GM19328 (cell line): ENCODE results near the gene SLC16A5.
"Not testable (repeated sequence)": the region's sequence is repeated elsewhere in the genome, so short reads cannot be mapped to it uniquely, and the experiment has no call there.

Source experiments
- ATAC-seq: cut with Tn5 transposase; IDR thresholded peaks from one replicate; pipeline ENCODE4 v1.9.1; 2021; ENCODE audit warnings: mild to moderate bottlenecking, moderate library complexity; ENCODE audit not compliant: unreplicated experiment

The SLC16A5 gene

DNA sequence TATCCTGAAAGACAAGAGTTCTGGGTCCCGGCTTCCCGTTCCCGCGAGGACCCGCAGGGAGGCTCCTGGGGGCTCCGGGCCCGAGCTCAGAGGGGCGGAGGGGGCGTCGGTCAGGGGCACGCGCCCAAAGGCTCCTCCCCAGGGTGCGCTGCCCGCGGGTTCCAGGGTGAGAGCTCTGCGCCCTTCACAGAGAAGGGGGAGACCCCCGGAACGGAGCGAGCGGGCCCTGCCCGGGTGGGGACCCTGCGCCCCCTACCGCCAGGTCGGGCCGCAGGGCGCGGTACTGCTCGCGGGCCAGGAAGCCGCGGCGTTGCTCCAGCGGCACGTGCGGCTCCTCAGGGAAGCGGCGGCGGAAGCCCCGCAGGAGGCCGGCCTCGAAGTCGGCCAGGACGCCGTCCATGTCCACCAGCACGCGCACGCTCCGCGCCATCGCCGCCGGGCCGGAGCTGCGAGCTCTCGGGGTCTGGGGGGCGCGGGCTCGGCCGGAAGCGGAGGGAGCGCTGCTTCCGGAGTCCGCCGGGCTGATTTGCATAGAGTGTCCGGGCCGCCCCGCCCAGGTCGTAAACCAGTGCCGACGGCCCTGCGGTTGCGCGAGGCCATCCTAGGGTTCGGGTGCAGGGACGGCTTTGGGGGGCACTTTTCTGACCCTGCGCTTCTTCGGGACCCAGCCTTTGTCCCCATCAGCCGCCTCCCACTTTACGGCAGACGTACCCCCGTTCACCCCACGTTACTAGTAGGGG is 43.7 kb downstream of the SLC16A5 start, which contains the start of gene NT5C:
NT5C (minus strand) TSS at position 465 of the 740 bp plus-strand sequence; CDS start at position 430, 35 bp downstream.
- ATAC-seq, result peak; percentile 80

DNA sequence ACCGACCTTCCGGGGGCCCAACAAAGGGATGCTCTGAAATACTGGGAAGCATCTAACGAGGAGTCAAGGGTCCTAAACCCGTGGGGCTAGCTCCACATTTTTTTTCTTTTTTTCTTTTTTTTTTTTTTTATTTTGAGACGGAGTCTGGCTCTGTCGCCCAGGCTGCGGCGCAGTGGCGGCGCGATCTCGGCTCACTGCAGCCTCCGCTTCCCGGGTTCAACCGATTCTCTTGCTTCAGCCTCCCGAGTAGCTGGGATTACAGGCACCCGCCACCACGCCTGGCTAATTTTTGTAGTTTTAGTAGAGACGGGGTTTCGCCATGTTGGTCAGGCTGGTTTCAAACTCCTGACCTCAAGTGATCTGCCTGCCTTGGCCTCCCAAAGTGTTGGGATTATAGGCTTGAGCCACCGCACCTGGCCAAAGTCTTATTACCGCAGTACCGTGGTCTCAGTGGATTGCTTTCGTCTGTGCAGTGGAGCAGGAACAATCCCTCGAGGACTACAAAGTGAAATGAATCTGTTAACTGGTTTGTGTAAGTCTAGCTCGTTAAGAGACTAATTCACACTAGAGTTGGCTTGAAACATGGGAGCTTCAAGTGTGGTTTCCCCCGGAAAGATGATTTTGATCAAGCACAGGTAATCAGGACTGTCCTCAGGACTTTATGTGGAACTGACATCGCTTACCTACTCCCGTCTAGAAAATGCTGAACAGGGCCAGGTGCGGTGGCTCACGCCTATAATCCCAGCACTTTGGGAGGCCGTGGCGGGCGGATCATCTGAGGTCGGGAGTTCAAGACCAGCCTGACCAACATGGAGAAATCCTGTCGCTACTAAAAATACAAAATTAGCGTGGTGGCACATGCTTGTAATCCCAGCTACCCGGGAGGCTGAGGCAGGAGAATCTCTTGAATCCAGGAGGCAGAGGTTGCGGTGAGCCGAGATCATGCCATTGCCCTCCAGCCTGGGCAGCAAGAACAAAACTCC is 44.6 kb downstream of the SLC16A5 start:
- not testable (repeated sequence) for ATAC-seq

DNA sequence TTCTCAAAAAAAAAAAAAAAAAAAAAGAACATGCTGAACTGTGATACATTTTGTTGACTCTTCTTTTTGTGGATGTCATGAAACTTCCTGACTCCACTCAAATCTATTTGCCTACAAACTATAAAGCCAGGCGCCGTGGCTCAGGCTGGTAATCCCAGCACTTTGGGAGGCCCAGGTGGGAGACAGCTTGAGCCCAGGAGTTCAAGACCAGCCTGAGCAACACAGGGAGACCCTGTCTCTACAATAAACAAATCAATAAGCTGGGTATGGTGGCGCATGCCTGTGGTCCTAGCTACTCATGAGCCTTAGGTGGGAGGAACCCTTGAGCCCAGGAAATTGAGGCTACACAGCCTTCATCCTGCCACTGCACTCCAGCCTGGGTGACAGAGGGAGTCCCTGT is 45.2 kb downstream of the SLC16A5 start:
- no peak for ATAC-seq

DNA sequence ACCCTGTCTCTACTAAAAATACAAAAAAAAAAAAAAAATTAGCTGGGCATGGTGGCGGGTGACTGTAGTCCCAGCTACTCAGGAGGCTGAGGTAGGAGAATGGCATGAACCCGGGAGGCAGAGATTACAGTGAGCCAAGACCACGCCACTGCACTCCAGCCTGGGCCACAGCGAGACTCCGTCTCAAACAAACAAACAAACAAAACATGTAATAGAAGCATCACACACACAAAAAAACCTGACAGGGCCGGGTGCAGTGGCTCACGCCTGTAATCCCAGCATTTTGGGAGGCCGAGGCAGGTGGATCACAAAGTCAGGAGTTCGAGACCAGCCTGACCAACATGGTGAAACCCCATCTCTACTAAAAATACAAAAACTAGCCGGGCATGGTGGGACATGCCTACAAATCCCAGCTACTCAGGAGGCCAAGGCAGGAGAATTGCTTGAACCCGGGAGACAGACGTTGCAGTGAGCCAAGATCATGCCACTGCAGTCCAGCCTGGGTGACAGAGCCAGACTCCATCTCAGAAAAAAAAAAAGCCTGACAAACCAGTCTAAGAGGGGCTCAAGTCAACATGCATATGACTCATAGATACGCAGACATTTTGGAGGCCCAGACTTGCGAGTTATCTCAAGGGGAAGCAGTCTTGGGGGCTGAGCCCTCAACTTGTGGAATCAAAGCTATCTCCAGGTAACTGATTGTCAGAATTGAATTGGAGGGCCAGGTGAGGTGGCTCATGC is 46.0 kb downstream of the SLC16A5 start:
- not testable (repeated sequence) for ATAC-seq

DNA sequence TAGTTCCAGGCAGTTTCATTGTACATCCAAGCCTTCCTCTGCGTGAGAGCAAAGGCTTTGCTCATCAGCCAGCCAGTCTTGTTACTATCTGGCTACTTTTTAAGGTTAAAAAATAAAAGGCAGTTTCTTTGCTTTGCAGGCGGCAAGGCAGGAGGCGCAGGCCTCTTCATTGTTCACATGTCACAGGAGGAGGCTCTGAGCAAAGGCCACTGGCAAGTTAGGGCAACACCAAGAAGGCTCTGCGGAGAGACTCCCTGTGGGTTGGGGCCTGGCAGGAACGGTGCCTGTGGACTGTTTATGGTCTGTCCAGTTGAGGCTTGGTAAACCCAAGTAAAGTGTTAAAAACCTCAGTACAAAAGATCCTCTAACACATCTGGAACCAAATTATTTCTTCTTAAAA is 47.7 kb downstream of the SLC16A5 start:
- no peak for ATAC-seq

DNA sequence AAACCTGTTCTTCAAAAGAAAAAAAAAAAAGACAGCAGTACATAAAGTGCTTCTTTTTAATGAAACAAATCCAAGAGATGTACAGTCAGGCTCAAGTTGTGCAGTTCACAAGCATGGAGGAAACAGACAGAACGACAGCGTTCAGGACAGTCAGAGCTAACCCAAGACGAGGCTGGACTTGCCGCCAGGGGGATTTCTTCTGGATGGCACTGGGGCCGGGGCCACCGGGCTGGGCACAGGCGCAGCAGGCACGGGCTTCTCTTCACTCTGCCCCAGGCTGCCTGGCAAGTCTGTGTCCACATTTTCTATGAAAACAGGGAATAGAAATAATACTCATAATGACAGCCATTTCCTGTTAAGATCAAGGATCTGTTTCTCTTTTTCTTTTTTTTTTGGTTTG is 48.2 kb downstream of the SLC16A5 start:
- ATAC-seq, result no peak

DNA sequence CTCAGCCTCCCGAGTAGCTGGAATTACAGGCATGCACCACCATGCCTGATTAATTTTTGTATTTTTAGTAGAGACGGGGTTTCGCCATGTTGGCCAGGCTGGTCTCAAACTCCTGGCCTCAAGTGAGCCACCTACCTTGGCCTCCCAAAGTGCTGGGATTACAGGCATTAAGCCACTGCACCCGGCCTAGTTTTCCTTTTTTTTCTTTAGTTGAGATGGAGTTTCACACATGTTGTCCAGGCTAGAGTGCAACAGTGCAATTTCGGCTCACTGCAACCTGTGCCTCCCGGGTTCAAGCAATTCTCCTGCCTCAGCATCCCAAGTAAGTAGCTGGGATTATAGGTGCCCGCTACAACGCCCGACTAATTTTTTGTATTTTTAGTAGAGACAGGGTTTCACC is 50.0 kb downstream of the SLC16A5 start:
- not testable (repeated sequence) for ATAC-seq

DNA sequence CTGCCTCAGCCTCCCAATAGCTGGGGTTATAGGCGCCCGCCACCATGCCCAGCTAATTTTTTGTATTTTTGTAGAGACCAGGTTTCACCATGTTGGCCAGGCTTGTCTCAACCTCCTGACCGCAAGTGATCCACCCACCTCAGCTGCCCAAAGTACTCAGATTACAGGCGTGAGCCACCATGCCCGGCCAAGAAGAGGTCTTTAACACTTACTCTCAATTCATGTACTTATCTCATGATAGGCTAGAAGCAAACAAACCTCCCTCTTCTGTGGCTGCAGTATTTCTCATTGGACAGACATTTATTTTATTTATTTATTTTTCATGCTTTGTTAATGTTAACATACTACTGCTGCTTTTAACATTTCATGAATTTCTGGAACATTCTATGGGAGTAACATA is 50.8 kb downstream of the SLC16A5 start:
- no peak for ATAC-seq

DNA sequence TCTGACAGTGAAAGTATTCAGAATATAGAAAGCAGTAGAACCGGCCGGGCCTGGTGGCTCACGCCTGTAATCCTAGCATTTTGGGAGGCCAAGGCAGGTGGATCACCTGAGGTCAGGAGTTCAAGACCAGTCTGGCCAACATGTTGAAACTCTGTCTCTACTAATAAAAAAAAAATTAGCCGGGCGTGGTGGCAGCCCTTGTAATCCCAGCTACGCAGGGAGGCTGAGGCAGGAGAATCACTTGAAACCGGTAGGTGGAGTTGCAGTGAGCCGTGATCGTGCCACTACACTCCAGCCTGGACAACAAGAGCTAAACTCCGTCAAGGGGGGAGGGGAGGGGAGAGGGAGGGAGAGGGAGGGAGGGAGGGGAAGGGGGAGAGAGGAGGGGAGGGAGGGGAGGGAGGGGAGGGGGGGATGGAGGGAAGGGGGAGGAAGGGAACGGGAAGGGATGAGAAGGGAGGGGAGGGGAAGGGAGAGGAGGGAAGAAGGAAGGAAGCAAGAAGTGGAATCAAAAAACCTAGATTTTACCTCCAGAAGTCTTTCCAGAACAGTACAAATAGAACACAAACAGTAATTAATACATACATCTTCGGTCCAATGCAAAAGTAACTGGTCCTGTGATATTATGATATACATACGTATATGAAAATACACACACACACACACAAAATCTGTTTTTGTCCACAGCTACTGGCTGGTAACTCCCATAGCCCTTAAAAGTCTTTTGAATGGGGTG is 54.6 kb downstream of the SLC16A5 start:
- no peak for ATAC-seq

DNA sequence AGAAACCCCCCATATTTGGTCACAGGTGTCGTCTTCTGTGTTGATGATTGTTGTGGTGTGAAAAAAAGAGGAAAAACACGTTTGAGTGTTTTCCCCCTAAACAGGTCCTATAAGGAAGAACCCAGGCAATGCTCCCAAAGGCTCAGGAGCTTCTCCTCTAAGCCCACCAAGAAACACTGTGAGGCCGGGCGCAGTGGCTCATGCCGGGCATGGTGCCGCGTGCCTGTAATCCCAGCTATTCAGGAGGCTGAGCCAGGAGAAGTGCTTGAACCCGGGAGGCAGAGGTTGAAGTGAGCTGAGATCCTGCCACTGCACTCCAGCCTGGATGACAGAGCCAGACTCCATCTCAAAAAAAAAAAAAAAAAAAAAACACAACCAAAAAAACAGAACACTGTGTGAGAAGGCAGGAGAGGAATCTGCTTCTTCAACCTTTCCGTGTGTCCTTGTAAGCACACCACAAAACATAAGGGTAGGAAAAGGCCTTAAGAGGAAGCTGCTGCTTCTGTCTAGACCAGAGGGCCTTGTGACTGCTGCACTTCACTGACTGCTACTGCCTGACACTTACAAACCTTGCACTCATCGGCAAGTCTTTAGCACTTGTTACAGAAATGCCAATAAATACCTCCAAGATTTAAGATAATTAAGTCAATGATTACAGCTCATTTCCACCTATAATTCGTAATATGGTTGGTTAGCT is 57.2 kb downstream of the SLC16A5 start:
- no peak for ATAC-seq

DNA sequence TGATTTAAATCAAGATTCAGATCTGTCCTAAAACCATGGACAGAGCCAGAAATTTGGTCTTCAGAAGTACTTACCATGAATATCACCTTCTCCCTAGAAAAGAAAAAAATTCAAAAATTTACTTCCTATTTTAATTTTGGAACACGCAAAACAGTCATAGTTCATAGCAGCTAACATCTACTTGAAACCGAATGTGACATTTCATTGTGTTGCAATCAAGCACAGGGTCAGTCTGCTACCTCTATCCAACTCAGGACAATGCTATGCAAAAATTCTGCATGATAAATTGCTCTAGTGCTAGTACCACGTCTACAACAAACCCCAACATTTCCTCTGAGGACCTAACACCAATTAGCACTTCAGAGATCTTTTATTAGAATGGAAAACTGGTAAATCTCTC is 58.8 kb downstream of the SLC16A5 start:
- no peak for ATAC-seq

DNA sequence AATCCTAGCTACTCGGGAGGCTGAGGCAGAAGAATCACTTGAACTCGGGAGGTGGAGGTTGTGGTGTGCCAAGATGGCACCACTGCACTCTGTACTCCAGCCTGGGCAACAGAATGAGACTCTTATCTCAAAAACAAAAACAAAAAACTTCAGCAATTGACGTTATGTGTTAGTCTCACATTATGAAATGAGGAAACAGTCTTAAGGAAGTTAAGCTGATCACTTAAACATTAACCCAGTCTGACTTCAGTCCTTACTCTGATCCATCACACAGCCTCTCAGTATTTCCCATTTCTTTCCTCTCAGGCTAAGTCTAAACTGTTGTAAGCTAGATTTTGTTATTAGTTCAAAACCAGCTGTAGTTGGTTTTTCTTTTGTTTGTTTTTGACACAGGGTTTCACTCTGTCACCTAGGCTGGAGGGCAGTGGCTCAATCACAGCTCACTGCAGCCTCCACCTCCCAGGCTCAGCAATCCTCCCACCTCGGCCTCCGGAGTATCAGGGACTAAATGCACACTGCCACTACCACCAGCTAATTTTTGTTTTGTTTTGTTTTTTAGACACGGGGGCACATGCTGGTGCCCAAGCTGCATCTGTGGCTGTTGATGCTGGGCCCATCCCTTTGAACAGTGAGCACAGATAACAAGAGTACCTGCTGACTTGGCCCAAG is 60.3 kb downstream of the SLC16A5 start:
- ATAC-seq, result no peak

DNA sequence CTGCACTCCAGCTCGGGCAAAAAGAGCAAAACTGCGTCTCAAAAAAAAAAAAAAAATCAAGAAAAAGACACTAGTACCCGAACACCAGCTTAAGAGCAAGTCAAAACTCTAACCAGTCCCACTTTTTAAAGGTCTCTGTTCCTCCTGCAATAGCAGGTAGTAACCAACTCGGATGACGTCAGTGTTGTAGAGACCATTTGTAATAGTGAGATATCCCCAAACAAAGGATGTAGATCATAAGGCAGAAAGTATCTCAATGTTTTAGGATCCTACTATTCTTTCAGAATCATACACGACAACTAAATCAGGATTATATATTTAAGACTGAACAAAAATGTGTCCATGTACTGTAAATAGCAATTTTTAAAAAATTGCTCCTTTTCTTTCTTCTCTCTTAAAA is 64.2 kb downstream of the SLC16A5 start:
- no peak for ATAC-seq

DNA sequence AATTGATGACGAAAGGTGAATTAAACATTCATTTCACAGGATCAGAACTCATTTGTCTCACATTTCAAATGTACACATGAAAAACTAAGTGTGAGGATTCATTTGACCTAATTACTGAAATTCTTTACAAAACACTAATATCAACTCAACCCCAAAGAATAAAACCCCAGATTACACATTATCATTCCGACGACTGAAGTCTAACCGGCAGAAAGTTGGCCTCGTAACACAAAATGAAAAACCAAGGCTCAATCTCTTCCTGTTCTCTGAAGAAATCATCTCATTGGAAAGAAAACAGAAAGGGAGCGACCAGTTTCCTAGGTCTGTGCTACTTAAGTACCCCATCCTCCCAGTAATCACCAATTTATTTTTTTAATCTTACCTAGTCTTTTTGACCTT is 64.8 kb downstream of the SLC16A5 start:
- no peak for ATAC-seq

DNA sequence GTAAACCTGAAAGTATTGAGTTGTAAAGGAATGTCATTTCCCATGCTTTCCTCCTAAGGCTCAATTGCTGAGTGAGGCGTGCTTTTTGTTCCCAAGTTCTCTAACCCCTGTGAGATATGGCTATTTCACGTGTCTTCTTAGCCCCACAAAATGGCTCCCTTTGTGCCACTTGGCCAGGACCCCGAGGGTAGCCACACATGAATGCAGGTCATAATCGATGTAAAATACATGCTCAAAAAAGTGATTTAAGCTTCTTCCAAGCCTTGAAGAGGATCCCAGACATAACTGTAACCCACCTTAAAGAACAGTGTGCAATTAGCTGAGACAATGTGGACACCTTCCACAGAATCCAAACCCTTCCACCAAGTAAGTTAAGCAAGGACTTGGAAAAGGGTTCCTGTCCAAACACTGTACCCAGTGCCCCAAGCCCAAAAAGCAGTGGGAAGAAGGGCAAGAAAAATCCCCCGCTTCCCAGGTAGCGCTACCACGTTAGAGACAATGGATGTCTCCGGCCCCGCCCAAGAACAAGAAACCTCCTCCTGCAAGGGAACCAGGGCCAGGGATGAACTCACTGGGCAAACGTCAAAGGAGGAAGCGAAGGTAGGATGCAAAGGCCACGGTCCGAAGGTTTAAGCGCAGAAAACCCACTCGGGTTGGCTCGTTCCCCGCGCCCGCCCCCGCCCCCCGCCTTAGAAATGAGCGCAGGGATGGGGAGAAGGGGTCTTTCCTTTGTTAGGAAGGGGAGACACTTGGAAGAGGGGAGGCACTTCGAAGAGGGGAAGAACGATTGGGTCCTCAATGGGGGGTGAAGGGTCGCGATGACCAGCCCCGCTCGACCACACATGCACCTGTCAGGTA is 65.4 kb downstream of the SLC16A5 start:
- no peak for ATAC-seq

DNA sequence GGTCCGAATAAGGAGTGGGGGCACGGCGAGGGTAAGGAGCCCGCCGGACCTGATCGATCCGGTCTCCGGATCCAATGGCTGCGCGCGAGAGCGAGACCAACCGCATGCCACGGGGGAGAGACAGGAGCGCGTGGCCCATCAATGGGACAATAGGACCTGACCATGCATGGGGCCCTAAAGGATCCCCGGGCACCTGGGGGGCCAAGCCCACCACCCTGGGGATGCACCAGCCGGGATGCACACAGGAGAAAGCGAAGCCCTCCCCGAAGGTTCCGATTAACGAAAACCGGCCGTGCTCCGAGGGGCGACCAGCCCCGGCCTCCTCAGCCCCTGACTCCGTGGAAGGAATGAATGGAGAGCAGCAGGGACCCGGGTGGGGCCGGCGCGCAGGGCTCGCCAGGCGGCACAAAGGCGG is 66.0 kb downstream of the SLC16A5 start:
- ATAC-seq, result peak; percentile 25

DNA sequence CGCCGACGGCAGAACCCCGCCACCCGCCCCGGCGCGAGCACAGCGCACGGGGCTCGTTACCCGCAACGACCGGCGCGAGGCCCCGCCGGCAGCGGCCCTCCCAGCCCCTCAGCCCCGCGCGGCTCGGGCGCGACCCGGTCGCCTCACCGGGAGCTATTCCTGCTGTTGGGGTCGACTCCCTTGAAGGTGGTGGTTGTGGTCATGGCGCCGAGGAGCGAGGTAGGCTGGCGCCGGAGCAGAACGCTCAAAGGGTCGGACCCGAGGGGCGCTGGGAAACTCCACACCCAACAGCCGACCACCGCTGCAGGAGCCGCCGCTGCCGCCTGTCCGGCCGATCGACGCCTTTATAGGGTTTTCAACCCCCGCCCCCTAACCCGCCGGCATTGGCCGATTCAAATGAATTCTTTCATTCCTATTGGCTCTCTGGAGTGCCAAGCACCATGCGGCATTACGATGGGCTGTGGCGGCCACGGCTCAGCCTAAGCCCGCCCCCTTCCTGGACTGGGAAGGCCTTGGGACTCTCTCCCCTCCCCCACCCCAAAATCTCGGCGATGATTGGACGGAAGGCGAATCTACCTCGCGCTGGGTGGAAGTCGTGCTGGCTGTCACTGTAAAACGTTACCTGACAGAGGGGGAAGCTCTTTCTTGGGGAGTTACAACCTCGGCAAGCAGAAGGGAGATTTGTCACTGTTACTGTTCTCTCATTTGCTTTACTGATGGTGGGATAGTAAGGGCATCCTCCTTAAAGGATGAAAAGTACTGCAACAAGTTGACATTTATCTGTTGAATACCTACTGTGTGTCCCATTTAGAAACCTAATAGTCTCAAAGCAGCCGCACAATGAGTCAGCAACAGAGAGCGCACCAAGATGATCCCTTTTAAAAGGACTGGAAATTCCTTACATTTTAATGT is 66.7 kb downstream of the SLC16A5 start, which contains the start of gene JPT1:
JPT1 (minus strand) TSS at position 318 of the 912 bp plus-strand sequence; CDS start at position 203, 115 bp downstream.
- ATAC-seq, result peak; percentile 90
